Gastrocnemius medialis (tissue), 4 donors: ENCODE results near the gene EN2. TPM values are rescaled to one million over a fixed set of nuclear protein-coding genes. Genes with fewer than 3 reads are reported as not detected.
A peak's percentile ranks its signal among the peaks of the same experiment; 100 is the strongest.

ENCODE experiments used
- ATAC-seq, 2 donors: fragments of 150-250 bp; one replicate each; pipeline ENCODE4 v1.9.1; 2016
- DNase-seq, 2 donors: peaks; one replicate each; pipeline ENCODE4 v3.0.0-alpha.2; 2019
- H3K27ac ChIP-seq, 4 donors: fragments of 200-600 bp; sonication (generic); 1 replicate in 1 of 4; 2 replicates in 3 of 4; pipeline ENCODE4 v1.5.1; 2016 to 2018; ENCODE audit warnings: mild to moderate bottlenecking in 2 of 4, moderate library complexity in 1 of 4
- H3K27me3 ChIP-seq, 3 donors: fragments of 200-600 bp; sonication (generic) in 2 of 3; 1 replicate in 1 of 3; 2 replicates in 2 of 3; pipeline versions ENCODE4 v1.5.1 to v1.6.0; 2016 to 2019; ENCODE audit warnings: mild to moderate bottlenecking in 1 of 3, moderate library complexity in 1 of 3
- H3K36me3 ChIP-seq, 2 donors: fragments of 200-600 bp; sonication (generic) in 1 of 2; one replicate each; pipeline ENCODE4 v1.5.1; 2017 to 2018
- H3K4me1 ChIP-seq, 2 donors: fragments of 200-600 bp; sonication (generic) in 1 of 2; one replicate each; pipeline ENCODE4 v1.5.1; 2016 to 2017; ENCODE audit warnings: mild to moderate bottlenecking in 2 of 2
- H3K4me3 ChIP-seq, 4 donors: fragments of 200-600 bp; sonication (generic) in 3 of 4; 1 replicate in 1 of 4; 2 replicates in 3 of 4; pipeline ENCODE4 v1.5.1; 2016 to 2019; ENCODE audit warnings: mild to moderate bottlenecking in 2 of 4
- H3K9me3 ChIP-seq, 3 donors: fragments of 200-600 bp; sonication (generic) in 2 of 3; 1 replicate in 1 of 3; 2 replicates in 2 of 3; pipeline ENCODE4 v1.5.1; 2016 to 2019
- POLR2A ChIP-seq, 2 donors: fragments of 450-650 bp; IDR thresholded peaks; one replicate each; pipeline ENCODE4 v1.6.1; 2017; ENCODE audit warnings: antibody characterized with exemption in 2 of 2, mild to moderate bottlenecking in 2 of 2, moderate library complexity in 2 of 2
- in situ Hi-C, 4 donors: fragments of 200-750 bp; cut with MboI; loops; one replicate each; pipeline versions ENCODE4 v1.15.0 to v1.8.0; 2017; ENCODE audit warnings: low sequenced_read_pairs in 4 of 4
- intact Hi-C: fragments of 100-400 bp; cut with DNase I; formaldehyde crosslinking; loops from one replicate; pipeline ENCODE4 v1.15.1; 2023; ENCODE audit warnings: low total_unique reads
- total RNA-seq, 4 donors: library from RNA; depleted of rRNA; stranded (reverse); fragments of >200 nt; gene quantifications; one replicate each; pipeline versions ENCODE4 v1.1.0 to v1.2.3, GENCODE V29; 2016
- TF ChIP-seq, protein P1 (sequence below), 5 experiments: fragments of 450-650 bp in 3 of 5; fragments of 200-600 bp in 2 of 5; sonication (generic) in 2 of 5; IDR thresholded peaks in 4 of 5; conservative IDR thresholded peaks in 1 of 5; 1 replicate in 4 of 5; 2 replicates in 1 of 5; pipeline ENCODE4 v1.5.1; 2016 to 2019; ENCODE audit warnings: antibody characterized with exemption in 5 of 5, mild to moderate bottlenecking in 3 of 5, moderate library complexity in 3 of 5

Gene EN2
- total RNA-seq, 4 donors from 2014 or later: 0.31 to 1.2 (median 0.65) TPM

DNA sequence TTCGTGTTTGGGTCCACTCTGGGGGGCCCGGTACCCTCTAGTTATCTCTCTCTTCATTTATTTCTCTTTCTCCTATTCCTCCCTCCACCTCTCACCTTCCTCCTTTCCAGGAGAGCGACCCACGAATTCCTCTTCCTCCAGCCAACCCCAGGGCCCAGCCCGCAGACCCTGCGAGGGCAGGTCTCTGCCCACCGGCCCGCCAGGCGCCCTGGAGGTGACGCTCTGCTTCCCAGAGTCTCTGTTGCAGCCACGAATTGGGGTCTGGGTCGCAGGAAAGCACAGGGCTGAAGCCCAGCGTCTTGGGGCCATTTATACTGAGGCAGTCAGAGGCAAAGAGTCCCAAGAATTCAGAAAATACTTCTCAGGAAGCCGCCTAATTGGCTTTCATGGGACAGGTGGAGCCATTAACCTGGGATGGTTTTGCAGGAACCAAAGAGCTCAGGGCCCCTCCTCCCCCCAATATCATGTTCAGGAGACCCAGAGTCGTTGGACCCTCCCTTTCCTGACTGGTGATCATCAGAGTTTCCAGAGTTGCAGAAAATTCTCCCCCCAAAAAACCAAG lies 2.7 kb upstream of the EN2 start:
- Histone ChIP-seq H3K4me1 (peaks cover 39 to 54% of the 10 kb centered on the region in 2 donors), H3K27me3 (peaks cover 86 to 94% (median 89%) of the 10 kb centered on the region in 3 donors)
- intact Hi-C loops: loop anchor here (5.0 kb wide), 2 partner anchors 73 to 453 kb away; partner anchors contain the start of gene PAXIP1

DNA sequence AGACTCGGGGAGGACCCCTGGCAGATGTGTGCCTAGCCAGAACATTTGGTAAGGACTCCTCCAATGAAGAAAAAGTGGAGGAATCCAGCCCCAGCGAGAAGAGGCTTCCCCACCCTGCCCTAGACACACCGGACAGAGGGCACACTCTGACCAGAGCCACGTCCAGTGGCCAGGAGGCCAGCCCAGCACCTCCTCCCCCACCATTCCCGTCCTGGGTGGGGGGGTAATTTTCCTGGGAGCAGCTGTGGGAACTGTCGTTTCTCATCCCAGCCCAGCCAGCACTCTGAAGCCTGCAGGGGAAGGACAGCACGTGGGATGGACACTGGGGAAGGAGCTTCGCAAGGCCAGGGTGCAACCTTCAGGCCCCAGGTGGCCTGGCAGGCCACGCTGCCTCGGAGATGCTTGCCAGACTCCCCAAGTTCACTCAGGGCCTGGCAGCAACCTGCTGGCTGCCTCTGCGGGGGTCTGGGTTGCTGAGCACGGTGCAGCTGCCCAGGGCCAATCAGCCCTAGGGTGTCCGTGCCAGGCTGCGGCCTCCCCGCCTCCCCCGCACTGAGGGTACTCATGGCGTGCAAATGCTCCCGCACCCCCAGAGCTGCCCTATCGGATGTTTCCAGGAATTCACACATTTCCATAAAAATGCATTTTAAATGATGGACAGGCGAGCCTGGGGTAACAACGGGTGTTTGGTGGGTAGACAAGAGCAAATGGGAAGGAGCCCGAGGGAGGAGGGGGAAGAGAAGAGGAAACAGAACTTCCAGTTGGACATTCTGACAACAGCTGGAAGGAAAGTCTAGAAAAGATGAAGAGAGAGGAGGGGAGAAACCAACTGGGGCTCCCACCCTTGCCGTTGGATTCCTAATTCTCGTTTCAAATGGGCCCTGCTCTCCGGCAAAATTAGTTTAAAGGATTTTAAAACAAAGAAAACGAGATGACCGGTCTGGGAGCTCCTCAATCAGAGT lies 1.9 kb upstream of the EN2 start:
- H3K27me3 ChIP-seq: peaks cover 86 to 94% (median 89%) of the 10 kb centered on the region in 3 donors
- DNase-seq (no peak), ATAC-seq (no peak)
- H3K9me3 ChIP-seq: no peaks in the 10 kb centered on the region
- H3K4me1 ChIP-seq: peaks cover 35 to 50% of the 10 kb centered on the region in 2 donors
- peak overlapping the region; percentile 47 to 77 (median 67) for H3K4me3 ChIP-seq
- TF ChIP-seq POLR2A (IDR thresholded peaks at IDR 0.05): no peak
- TF ChIP-seq, protein P1, sequence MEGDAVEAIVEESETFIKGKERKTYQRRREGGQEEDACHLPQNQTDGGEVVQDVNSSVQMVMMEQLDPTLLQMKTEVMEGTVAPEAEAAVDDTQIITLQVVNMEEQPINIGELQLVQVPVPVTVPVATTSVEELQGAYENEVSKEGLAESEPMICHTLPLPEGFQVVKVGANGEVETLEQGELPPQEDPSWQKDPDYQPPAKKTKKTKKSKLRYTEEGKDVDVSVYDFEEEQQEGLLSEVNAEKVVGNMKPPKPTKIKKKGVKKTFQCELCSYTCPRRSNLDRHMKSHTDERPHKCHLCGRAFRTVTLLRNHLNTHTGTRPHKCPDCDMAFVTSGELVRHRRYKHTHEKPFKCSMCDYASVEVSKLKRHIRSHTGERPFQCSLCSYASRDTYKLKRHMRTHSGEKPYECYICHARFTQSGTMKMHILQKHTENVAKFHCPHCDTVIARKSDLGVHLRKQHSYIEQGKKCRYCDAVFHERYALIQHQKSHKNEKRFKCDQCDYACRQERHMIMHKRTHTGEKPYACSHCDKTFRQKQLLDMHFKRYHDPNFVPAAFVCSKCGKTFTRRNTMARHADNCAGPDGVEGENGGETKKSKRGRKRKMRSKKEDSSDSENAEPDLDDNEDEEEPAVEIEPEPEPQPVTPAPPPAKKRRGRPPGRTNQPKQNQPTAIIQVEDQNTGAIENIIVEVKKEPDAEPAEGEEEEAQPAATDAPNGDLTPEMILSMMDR (IDR thresholded peaks at IDR 0.05 in 4 of 5, conservative IDR thresholded peaks at IDR 0.05 in 1 of 5): no peak
- no peak overlapping the region for H3K27ac ChIP-seq
- in situ Hi-C loops: no loop called here
- H3K36me3 ChIP-seq: no peaks in the 10 kb centered on the region
- intact Hi-C loops: loop anchor here (2.0 to 5.0 kb wide), 3 partner anchors 74 to 454 kb away; partner anchors contain the start of genes INSIG1 and PAXIP1

More for the DNA sequence above, 2.7 kb upstream of the EN2 start:
- H3K4me3 ChIP-seq: no peak overlapping the region
- TF ChIP-seq, protein P1 (IDR thresholded peaks at IDR 0.05 in 4 of 5, conservative IDR thresholded peaks at IDR 0.05 in 1 of 5): no peak
- no peak for TF ChIP-seq POLR2A (IDR thresholded peaks at IDR 0.05)
- in situ Hi-C loops: no loop called here
- H3K27ac ChIP-seq: no peak overlapping the region
- DNase-seq: no peak
- H3K9me3 ChIP-seq: no peaks in the 10 kb centered on the region
- no peak for ATAC-seq
- no peaks in the 10 kb centered on the region for H3K36me3 ChIP-seq

DNA sequence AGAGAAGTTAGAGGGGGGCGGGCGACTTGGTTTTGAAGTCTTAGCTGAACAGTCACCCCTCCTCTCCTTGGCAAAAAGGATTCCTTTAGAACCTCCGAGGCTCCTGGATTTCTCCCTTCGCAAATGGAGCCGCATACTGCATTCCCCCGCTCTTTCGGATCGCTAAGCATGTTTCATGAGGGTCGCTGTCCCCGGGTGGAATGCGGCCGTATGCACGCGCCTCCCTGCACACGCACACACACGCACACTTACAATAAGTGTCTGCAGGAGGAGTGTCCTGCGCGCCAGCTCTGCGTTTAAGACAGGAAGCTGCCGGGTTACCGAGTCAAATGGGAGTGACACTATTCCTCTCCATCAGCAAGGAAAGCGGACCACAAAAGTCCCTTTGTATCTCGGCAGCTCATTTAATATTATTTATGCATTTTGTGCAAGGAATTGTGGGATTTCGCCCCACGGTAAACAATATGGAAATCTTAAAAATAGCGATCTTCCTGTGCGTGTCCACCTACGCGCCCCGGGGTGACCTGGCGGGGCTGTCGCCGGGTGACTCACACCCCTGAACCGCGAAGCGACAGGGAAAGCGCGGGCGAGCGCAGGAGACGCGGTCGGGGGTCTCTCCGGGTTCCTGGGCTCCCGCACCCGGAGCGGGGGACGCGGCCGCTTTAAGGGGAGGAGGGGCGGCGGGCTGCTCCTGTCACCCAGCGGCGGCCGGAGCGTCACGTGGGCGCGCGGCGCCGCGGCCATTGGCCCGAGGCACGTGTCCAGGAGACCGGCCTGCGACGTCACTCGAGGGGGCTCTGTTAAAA lies 988 bp upstream of the EN2 start:
- Histone ChIP-seq H3K36me3 (no peaks in the 10 kb centered on the region), H3K27me3 (peaks cover 86 to 94% (median 89%) of the 10 kb centered on the region in 3 donors), H3K27ac (no peak overlapping the region), H3K9me3 (no peaks in the 10 kb centered on the region), H3K4me1 (peaks cover 34 to 45% of the 10 kb centered on the region in 2 donors), H3K4me3 (peak overlapping the region; percentile 47 to 77 (median 67))
- intact Hi-C loops (loop anchor here (2.0 to 5.0 kb wide), 3 partner anchors 75 to 455 kb away; partner anchors contain the start of genes INSIG1 and PAXIP1), in situ Hi-C loops (no loop called here)
- peak; percentile 24 to 62 for DNase-seq
- ATAC-seq: peak; percentile 87 to 89
- TF ChIP-seq, protein P1 (IDR thresholded peaks at IDR 0.05 in 4 of 5, conservative IDR thresholded peaks at IDR 0.05 in 1 of 5): no peak
- TF ChIP-seq POLR2A (IDR thresholded peaks at IDR 0.05): no peak

DNA sequence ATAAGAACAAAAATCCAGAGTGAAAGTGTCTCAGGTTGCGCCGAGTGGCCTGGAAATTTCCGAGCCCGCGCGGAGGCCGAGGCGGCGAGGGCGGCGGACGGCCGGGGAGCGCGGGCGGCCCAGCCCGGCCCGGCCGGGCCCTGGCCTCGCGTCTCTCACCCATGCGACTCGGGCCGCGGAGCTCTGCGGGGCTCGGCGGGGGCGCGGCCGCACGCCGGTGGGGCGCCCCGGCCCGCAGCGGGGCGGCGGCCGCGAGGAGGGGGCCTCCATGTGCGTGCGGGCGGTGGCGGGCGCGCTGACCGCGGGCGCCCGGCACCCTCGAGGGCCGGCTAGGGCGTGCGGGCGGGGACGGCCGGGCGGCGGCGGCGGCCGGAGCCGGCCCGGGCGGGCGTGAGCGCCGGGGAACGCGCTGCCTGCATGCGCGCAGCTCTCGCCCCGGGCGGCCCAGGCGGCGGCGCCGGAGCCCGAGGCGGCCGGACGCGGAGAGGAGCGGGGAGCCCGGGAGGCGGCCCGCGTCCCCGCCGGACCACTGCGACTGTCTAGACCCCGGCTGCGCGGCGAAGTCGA lies 302 bp upstream of the EN2 start:
- Histone ChIP-seq H3K27me3 (peaks cover 88 to 94% (median 89%) of the 10 kb centered on the region in 3 donors), H3K4me3 (peak overlapping the region; percentile 47 to 77 (median 67)), H3K4me1 (peaks cover 34 to 45% of the 10 kb centered on the region in 2 donors), H3K27ac (no peak overlapping the region), H3K36me3 (no peaks in the 10 kb centered on the region), H3K9me3 (no peaks in the 10 kb centered on the region)
- DNase-seq: no peak
- peak in 1 of 2 donors; percentile 34 for TF ChIP-seq POLR2A (IDR thresholded peaks at IDR 0.05)
- TF ChIP-seq, protein P1 (IDR thresholded peaks at IDR 0.05 in 4 of 5, conservative IDR thresholded peaks at IDR 0.05 in 1 of 5): no peak
- intact Hi-C loops (loop anchor here (2.0 to 5.0 kb wide), 3 partner anchors 75 to 455 kb away; partner anchors contain the start of genes INSIG1 and PAXIP1), in situ Hi-C loops (no loop called here)
- peak; percentile 63 to 69 for ATAC-seq
